GM19397 (cell line): ENCODE results near the gene ZMYM2.
"Not testable (repeated sequence)": the region's sequence is repeated elsewhere in the genome, so short reads cannot be mapped to it uniquely, and the experiment has no call there.

Source experiments
- ATAC-seq: cut with Tn5 transposase; IDR thresholded peaks from one replicate; pipeline ENCODE4 v1.9.1; 2021; ENCODE audit warnings: mild to moderate bottlenecking, moderate library complexity; ENCODE audit not compliant: unreplicated experiment

ZMYM2 gene

DNA sequence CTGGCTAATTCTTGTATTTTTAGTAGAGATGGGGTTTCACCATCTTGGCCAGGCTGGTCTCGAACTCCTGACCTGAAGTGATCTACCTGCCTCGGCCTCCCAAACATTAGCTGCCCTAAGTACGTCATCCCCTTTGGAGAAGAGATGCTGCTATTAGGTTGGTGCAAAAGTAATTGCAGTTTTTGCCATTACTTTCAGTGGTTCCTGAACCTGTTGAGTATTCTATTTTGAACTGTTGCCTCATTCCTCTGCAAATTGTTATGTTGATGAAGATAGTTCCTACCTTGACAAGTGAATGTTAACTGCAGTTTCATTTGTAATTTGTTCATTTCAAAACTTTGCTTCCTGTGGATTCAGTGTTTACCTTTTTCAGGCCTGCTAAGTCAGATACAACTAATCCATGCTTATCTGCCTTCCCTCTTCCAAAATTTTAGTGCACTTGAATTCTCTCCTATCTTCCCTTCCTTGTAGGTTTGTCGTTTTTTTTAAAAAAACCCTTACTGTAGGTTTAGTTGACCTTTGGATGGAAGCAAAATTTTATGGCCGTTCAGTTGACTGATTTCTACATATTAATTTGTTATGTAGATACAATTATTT is 24.0 kb downstream of the ZMYM2 start:
- ATAC-seq: no peak

DNA sequence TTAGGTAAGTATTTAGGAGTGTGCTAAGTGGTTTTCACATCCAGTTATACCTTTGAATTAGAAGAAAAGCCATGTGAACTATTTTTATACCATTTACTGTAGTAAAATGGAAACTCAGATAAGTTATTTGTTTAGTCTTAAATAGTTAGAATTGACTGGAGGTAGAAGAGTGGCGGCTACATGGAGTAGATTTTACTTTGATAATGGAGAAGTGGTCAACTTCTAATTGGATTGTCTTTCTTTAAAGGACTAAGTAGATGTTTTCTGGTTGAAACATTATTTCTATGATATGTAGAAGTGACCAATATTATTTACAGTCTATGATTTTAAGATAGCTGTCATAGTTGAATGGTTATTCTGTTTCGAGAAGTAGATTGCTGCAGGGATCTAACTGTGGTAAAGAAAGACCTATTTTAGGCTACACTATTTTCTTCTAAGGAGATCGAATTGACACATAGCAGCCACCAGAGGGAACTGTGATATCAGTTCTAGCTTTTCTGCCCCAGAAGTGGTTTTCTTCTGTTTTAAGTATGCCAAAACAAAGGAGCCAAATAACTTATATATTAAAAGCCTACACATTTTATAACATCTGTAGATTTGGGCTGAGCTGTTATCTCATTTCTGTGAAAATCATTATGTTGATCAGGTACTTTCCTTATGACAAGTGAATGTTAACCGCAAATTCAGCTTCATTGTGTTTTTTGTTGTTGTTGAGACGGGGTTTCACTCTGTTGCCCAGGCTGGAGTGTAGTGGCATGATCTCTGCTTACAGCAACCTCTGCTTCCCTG is 26.1 kb downstream of the ZMYM2 start:
- ATAC-seq: no peak

DNA sequence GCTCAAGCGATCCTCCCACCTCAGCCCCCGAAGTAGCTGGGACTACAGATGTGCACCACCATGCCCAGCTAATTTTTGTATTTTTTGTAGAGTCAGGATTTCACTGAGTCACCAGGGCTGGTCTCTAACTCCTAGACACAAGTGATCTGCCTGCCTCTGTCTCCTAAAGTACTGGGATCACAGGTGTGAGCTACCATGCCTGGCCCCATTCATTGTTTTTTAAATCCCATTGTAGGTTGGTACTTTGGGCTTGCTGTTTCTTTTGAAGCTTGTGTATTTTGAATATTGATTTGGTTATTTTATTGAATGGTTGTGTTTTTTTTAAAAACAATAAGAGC is 26.7 kb downstream of the ZMYM2 start:
- no peak for ATAC-seq

DNA sequence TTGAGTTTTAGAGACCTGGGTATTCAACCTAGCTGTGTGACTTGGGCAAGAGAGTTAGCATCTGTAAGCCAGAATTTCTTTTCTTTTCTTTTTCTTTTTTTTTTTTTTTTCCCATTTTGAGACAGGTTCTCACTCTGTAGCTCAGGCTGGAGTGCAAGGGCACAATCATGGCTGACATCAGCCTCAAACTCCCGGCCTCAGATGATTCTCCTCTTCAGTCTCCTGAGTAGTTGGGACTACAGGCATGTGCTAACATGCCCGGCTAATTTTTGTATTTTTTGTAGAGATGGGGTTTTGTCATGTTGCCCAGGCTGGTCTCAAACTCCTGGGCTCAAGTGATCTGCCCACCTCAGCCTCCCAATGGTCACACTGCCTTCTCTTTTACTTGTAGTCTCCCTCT is 33.0 kb downstream of the ZMYM2 start:
- ATAC-seq: no peak

DNA sequence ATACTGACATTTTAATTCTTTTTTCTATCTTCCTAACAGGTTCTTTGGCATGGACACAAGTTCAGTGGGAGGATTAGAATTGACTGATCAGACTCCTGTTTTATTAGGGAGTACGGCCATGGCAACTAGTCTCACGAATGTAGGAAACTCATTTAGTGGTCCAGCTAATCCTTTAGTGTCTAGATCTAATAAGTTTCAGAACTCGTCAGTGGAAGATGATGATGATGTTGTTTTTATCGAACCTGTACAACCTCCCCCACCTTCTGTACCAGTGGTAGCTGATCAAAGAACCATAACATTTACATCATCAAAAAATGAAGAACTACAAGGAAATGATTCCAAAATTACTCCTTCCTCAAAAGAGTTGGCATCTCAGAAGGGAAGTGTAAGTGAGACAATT is 34.5 kb downstream of the ZMYM2 start:
- ATAC-seq: no peak

DNA sequence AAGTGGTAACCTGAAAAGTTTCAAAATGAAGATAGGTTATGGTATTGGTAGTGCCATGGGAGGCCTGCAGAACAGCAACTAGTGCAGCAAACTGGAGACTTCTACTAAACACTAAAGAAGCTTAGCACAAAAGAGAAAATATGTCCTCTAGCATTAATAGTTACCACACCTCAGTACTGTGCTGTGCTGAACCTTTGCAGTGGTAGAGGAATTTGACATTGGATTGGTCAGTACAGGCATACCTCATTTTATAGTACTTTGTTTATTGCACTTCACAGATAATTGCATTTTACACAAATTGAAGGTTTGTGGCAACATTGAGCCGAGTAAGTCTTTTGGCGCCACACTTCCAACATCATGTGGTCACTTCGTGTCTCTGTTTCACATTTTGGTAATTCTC is 40.4 kb downstream of the ZMYM2 start:
- no peak for ATAC-seq

DNA sequence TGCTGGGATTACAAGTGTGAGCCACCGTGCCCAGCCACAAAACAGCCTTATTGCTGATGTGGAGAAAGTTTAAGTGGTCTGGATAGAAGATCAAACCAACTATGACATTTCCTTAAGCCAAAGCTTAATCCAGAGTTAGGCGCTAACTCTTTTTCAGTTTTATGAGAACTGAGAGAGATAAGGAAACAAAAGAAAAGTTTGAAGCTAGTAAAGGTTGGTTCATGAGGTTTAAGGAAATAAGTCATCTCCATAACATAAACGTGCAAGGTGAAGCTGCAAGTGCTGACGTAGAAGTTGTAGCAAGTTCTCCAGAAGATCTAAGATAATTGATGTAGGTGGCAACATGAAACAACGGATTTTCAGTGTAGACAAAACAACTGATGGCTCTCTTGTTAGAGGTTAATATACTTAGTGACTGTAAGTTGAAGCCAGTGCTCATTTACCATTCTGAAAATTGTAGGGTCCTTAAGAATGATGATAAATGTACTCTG is 41.6 kb downstream of the ZMYM2 start:
- no peak for ATAC-seq

DNA sequence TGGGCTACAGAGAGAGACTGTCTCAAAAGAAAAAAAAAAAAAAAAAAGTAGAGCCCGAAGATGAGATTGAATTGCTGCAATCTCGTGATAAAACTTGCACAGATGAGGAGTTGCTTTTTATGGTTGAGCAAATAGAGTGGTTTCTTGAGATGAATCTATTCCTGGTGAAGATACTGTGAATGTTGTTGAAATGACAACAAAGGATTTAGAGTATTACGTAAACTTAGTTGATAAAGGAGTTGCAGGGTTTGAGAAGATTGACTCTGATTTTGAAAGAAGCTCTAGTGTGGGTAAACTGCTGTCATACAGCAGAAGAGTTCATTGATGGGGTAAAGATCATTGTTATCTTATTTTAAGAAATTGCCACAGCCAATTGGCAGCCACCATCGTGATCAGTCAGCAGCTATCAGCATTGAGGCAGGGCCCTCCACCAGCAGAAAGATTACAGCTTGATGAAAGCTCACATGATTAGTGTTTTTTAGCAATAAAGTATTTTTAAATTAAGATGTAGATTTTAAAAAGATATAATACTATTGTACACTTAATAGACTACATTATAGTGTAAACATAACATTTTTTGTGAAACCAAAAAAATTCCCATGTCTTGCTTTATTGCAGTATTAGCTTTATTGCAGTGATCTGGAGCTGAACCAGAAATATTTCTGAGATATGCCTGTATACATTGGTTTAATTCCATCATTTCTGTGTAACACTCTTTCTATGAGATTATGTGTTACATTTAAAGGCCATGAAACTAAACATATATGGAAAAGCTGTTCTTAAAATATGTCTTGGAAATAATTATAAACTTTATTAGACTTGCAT is 43.1 kb downstream of the ZMYM2 start:
- ATAC-seq: no peak

DNA sequence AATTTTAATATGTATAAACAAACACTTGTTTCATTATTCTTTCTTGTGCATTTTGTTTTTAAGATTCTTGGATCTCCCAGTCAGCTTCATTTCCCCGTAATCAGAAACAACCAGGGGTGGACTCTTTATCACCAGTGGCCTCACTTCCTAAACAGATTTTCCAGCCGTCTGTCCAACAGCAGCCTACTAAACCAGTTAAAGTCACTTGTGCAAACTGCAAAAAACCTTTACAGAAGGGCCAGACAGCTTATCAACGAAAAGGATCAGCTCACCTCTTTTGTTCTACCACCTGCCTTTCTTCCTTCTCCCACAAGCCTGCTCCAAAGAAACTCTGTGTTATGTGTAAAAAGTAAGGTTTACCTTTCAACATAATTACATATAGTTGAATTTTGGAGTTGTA is 44.3 kb downstream of the ZMYM2 start:
- ATAC-seq: no peak

DNA sequence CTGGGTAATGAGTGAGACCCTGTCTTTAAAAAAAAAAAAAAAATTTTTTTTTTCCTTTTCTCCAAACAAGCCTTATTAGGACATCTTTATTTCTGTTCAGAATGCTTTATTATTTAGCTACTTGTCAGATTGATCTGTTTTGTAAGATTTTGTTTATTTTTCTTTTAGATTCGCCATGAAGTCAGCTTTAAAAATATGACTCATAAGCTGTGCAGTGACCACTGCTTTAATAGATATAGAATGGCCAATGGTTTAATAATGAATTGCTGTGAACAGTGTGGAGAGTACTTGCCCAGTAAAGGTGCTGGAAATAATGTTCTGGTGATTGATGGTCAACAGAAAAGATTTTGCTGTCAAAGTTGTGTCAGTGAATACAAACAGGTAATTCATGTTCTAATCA is 47.7 kb downstream of the ZMYM2 start:
- ATAC-seq: no peak

DNA sequence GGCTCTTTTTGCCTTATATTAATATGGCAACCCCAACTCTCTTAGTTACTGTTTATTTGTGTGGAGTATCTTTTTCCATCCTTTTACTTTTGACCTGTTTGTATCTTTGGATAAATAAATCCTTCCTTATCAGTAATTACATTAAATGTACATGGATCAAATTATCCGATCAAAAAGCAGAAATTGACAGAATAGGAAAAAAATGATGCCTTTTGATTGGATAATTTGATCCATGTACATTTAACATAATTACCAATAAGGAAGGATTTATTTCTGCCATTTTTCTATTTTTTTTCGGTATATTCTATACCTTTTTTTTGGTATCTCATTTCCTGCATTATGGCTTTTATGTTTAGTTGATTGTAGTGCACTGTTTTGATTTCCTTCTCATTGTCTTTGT is 57.2 kb downstream of the ZMYM2 start:
- ATAC-seq: no peak

DNA sequence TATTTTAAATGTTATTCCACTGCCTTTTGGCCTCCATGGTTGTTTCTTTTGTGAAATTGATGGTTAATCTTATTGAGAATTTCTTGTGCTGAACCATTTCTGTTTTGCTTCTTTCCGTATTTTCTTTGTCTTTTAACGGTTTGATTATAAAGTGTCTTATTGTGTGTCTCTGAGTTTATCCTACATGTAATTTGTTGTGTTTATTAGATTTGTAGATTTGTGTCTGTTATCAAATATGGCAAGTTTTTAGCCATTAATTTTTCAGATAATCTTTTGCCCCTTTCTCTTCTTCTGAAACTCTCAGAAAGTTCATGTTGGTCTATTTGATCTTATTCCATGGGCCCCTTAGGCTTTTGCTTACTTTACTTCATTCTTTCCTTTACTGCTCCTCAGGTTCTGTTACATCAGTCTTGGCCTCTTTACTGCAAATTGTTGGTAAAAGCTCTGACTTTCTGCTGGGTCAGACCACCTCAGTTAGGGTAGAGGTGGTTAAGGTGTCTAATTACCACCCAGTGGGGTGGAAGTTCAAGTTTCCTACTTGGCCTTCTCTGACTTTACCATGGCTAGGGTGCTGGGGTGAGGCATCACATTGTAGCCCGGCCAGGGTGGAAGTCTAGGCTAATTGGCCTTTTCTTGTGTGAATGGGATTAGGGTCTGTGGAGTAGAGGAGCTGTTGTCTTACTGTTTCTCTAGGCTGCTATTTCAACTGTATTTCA is 58.3 kb downstream of the ZMYM2 start:
- ATAC-seq: no peak

DNA sequence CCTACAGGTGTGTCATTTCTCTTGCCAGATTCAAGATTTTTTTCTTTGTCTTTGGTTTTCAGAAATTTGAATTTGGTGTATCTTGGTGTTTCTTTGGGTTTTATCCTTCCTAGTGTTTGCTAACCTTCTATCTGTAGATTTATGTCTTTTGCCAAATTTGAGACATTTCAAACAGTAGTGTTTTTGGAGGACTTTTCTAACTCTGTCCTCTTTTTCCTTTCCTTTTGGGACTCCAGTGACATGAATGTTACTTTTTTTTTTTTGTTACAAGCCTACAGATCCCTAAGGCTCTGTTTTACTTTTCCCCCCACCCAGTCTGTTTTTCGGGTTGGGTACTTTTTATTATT is 58.8 kb downstream of the ZMYM2 start:
- ATAC-seq: no peak

DNA sequence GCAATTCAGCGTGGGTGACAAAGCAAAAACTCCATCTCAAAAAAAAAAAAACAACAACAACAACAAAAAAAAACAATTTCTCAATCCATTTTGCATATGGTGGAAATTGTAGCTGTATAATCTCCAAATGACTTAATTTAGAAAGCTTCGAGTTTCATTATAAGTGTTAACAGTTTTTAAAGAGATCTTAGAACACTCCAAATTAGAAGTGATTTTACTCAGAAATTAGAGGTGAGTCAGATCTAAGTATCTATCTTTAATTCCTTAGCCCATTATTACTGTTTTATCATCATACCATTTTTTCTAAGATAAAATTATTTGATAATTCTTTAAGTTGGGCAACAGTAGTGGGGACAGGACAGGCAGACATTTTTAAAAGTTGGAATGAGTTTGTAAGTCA is 60.5 kb downstream of the ZMYM2 start:
- no peak for ATAC-seq

DNA sequence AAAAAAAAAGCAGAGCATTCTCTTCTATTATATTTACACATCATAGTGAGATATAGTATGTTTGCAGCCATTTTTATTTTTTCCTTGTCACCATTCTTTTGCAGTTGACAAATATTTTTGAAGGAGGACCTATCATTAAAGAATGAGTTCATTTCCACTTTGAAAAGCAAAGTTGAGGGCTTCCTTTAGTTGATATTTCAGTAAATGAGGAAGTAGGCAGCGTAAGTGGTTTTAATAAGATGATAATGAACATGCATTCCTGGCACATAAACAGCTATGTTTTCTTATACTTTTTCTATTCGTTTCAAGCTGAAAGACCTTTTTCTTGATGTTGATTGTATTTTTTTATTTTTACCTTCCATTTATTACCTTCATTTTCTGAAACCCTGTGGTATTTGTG is 66.2 kb downstream of the ZMYM2 start:
- ATAC-seq: no peak

DNA sequence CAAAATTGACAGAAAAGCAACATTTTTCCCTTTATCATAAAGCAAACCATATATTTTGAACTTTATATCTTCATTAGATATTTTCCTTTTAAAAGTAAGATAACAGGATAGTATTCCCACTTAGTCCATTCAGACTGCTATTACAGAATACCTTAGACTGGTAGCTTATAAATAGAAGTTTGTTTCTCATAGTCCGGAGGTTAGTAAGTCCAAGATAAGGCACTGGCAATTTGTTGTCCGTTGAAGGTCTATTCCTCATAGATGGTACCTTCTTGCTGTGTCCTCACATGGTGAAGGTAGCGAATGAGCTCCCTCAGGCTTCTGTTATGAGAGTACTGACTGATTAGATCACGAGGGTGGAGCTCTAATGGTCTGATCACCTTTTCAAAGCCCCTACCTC is 70.4 kb downstream of the ZMYM2 start:
- no peak for ATAC-seq

DNA sequence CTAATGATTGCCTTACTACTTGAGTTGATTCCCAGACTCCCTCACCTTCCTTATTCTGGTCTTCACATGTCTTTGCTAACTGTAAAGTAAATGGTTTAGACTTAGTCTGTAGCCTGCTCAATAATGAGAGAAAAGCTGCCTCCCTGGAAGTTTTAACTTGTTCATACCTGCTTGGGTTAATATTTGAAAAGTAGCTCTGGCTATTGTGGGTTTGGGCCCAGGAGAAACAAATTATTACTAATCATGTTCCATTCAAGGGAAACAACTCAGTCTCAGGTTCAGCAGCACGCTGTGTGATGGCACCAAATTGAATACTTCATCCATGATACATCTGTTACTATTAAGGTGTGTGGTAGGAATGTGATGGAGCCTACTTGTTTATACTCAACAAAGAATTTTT is 75.0 kb downstream of the ZMYM2 start:
- ATAC-seq: no peak

DNA sequence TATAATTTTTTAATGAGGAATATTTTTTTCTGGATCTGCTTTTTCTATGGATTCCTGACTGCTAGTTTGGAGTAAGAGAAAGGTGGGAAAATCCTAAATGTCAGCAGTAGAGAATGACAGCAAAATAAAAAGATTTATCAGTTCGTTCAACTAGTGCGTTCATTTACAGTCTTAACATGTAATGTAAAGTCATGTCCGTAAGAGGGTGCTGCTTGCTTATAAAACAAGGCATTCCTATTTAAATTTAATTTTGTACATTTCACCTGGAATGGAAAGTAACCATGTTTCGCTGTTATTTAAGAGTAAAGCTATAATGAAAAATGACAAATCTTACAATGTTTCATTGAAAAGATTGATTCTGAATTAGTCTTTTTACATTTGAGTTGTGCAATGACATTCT is 76.6 kb downstream of the ZMYM2 start:
- ATAC-seq: no peak

DNA sequence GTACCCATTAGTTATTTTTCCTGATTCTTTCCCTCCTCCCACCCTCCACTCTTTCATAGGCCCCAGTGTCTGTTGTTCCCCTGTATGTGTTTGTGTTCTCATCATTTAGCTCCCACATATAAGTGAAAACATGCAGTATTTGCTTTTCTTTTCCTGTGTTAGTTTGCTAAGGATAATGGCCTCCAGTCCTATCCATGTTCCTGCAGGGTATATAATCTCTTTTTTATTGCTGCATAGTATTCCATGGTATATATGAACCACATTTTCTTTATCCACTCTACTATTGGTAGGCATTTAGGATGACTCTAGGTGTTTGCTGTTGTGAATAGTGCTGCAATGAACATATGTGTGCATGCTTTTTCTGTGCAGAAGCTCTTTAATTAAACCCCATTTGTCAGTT is 79.4 kb downstream of the ZMYM2 start:
- ATAC-seq: no peak

DNA sequence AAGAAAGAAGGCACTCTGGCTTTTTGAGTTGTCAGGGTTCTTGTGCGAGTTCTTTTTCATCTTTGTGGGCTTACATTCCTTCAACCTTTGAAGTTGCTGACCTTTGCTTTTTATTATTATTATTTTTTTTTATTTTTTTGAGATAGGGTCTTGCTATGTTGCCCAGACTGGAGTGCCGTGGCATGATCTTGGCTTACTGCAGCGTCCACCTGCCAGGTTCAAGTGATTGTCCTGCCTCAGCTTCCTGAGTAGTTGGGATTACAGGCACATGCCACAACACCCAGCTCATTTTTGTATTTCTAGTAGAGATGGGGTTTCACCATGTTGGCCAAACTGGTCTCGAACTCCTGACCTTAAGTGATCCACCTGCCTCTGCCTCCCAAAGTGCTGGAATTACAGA is 84.1 kb downstream of the ZMYM2 start:
- ATAC-seq: not testable (repeated sequence)

DNA sequence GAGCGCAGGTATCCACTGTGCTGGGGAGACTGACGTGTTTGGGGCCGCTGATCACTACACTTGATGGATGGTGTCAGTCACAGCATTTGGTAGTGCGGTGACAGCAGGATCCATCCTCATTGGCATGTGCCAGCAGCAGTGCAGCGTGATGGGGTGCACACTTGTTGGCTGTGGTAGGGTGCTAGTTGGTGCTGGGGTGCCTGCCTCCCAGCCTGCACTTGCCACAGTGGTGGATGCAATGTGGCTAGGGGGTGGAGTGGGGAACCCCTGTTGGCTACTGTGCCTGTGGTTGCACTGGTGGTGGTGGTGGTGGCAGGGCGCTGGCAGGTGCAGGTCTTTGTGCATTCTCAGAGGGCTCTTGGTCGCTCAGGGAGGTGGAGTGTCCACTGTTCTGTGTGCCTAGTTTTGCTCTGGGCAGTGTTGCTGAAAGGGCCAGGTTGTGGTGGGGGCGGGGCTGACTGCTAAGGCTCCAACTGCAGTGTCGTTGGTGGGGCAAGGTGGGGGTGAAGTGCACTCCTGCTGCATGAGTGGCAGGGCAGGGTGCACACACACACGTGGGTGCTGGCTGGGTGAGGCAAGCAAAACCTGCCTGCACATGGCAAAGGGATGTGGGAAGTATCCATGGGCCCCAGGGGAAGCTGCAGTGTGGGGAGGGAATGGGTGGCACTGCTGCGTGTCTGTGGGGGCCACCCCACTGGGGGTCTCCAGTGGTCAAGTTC is 84.8 kb downstream of the ZMYM2 start:
- ATAC-seq: no peak
